Ureter (tissue), 1 donor: ENCODE data around the gene PPM1M. TPM values are rescaled to one million over a fixed set of nuclear protein-coding genes. Genes with fewer than 3 reads are reported as not detected.

Source experiments
- DNase-seq: peaks from one replicate; pipeline ENCODE4 v3.0.0-alpha.2; 2020; ENCODE audit warnings: low spot score
- total RNA-seq: library from RNA; stranded (reverse); gene quantifications from one replicate; pipeline ENCODE4 v1.2.4, GENCODE V29; 2023
- donor health status: DM: yes; HTN: yes; CAD: no.

The PPM1M gene, protein sequence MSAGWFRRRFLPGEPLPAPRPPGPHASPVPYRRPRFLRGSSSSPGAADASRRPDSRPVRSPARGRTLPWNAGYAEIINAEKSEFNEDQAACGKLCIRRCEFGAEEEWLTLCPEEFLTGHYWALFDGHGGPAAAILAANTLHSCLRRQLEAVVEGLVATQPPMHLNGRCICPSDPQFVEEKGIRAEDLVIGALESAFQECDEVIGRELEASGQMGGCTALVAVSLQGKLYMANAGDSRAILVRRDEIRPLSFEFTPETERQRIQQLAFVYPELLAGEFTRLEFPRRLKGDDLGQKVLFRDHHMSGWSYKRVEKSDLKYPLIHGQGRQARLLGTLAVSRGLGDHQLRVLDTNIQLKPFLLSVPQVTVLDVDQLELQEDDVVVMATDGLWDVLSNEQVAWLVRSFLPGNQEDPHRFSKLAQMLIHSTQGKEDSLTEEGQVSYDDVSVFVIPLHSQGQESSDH
- 16.1 TPM for total RNA-seq

DNA sequence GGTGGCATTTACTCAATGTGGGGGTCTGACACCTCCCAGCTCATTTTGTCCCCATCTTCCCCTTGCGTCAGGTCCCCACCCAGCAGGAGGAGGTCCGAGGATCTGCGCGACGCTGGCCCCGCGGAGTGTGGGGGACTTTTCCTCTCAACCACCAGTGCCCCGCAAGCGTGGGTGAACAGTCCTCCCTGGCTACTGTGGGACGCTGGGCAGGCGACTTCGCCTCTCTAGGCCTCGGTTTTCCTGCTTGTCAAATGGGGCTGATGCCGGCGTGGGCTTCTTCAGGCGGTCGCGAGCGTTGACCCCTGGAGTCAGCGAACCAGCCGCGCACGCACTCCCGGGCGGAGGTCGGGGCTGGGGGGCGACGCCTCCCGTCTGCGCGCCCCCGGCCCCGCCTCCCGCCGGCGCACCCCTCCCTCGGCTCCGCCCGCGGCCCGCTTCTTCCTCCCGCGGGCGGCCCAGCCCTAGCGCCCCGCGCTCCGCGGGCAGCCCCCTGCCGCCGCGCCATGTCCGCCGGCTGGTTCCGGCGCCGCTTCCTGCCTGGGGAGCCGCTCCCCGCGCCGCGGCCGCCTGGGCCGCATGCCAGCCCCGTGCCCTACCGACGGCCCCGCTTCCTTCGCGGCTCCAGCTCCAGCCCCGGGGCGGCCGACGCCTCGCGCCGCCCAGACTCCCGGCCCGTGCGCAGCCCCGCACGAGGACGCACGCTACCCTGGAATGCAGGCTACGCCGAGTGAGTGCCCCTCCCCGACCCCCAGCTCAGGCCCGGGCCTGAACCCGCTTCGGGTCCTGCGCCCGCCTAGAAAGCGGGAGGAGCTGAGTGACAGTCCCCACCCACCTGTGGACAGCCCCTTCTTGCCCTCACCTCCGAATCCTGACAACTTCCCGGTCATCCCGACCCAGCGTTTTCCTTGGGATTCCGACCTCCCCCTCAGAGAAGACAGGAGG is at the start of gene PPM1M:
Gene PPM1M, plus strand, starts transcription at position 438 of the 942 bp plus-strand sequence. Its CDS starts 66 bp downstream, at position 504.
- peak; percentile 59 for DNase-seq

DNA sequence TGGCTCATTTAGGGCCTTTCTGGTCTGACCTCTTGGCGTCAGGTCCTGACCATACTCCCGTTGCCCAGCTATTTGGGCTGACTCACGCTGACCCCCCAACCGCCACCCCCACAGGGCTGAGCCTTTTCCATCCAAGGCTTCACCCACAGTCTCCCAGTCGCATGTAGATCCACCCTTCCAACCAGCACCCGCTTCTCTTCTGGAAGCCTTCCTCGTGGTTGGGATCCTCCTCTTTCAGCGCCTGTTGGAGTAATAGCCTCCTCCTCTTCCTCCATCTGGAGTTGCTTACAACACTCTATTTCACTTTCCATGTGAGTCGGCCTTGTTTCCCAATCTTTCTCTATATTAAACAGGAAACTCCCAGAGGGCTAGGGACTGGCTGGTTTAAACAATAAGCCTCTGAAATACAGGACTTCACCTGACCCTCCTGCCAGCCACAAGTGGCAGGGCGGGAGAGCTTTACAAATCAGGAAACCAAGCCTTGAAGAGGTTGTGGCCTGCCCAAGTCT is 49.7 kb upstream of the PPM1M start:
- DNase-seq = no peak

- no peak for DNase-seq
Measured at GRCh38 chr3:52196977-52197376, 48.6 kb upstream of the PPM1M start.

DNA sequence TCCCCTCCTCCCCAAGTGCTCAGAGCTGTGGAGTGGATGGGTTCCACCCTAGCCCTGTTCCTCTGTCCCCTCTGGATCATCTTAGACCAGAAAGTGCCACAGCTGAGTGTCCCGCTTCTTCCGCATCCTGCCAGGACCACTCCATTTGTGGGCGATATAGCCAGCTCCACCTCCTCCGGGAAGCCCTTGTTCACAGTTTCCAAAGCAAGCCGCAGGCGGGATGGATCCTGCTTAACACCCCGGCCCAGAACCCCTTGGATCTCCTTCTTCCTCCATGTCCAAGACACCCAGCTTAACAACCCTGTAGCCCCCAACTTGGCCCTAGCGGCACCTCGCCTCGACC is 48.1 kb upstream of the PPM1M start:
- no peak for DNase-seq

DNA sequence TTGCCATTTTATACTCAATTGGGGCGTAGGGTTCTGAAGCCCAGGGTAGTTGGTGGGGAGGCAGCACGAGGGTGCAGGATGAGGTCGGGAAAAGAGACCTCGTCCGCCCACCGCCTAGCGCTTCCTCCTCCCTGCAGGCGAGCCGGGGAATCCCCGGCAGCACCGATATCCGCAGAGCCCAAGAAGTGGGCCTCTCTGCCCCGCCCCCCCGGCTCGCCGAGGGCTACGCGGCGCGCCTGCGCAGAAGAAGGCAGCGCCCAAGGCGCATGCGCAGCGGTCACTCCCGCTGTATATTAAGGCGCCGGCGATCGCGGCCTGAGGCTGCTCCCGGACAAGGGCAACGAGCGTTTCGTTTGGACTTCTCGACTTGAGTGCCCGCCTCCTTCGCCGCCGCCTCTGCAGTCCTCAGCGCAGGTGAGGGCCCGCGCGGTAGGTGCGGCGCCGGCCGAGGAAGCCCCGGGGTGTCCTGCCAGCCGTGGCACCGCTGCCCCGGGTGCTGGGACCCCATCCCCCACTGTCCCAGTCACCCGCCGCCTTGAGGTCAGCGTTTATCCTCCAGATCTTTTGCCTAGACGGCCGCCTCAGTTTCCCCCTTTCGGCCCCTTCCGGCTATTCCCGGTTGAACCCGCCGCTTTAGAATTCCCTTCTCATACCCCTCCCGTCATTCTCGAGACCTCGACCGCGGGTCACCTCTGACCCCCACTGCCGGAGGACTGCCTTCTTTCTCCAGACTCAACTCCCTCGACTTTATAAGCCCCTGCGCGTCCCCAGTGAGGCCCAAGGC is 47.5 kb upstream of the PPM1M start, which contains the start of gene ALAS1:
Gene ALAS1, plus strand, starts transcription at position 319 of the 784 bp plus-strand sequence. CDS start 1,082 bp downstream, outside the sequence.
- DNase-seq = peak; percentile 93

DNA sequence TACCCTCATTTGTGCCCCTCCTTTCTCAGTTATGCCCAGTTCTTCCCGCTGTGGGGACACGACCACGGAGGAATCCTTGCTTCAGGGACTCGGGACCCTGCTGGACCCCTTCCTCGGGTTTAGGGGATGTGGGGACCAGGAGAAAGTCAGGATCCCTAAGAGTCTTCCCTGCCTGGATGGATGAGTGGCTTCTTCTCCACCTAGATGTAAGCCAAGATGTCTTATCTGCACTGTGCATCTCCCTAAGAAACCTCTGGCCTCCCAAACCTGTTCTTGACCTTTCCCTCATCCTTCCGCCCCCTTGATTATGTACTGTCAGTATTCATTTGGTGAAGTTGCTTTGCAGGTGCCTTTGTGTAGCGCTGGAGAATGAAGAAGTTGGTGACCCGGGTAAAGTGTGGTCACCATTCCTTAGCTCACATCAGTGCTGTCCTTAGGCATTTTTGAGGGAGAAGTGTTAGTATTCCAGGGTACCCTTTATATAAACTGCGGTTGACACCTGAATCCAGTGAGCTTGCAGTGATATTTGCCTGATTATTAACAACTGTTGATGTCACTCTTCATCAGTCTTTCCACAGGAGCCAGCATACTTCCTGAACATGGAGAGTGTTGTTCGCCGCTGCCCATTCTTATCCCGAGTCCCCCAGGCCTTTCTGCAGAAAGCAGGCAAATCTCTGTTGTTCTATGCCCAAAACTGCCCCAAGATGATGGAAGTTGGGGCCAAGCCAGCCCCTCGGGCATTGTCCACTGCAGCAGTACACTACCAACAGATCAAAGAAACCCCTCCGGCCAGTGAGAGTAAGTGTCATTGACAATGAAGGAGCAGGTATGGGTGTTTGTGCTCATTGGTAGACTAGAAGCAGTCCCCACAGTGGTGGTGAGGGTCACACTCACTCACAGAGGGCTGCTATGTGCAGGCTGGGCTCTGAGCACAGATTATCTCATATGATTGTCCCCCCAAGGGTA is 46.6 kb upstream of the PPM1M start:
- no peak for DNase-seq

- DNase-seq = no peak
Measured at GRCh38 chr3:52200981-52201679, 44.4 kb upstream of the PPM1M start.

DNA sequence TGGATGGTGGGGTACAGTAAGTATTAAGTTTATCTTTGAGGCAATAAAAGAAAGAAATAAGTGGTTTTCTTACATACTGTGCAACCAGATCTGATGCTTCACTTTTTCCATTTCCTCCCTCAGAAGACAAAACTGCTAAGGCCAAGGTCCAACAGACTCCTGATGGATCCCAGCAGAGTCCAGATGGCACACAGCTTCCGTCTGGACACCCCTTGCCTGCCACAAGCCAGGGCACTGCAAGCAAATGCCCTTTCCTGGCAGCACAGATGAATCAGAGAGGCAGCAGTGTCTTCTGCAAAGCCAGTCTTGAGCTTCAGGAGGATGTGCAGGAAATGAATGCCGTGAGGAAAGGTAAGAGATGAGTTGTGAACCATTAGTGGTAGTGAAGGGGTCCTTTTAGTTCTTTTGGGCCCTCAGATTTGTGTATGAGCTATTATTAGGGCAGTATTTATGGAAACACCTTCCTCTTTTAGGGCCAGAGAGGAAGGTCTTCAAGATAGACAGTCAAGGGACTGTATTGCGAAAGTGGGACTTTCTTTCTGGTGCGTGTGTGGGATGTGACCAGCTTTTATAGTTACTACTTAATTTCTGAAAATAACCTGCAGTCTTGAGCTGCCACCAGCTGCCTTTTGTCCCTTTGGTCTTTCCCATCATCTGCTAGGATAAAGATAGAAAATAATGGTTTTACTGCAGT is 43.0 kb upstream of the PPM1M start:
- DNase-seq = no peak

DNA sequence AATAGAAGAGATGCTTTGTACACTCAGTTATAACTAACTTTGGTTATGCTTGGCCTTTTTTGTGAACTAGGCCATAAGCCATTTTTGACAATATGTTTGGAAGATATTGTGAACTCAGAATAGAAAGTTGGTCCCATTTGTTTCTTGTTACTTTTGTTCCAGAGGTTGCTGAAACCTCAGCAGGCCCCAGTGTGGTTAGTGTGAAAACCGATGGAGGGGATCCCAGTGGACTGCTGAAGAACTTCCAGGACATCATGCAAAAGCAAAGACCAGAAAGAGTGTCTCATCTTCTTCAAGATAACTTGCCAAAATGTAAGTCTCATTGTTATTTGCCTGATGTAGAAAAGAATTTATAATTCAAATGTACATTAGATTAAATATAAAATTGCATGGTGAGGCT is 41.9 kb upstream of the PPM1M start:
- no peak for DNase-seq

GRCh38 chr3:52204337-52205073 is 41.1 kb upstream of the PPM1M start:
- peak; percentile 81 for DNase-seq

- no peak for DNase-seq
Measured at GRCh38 chr3:52205727-52206372, 39.7 kb upstream of the PPM1M start.

DNA sequence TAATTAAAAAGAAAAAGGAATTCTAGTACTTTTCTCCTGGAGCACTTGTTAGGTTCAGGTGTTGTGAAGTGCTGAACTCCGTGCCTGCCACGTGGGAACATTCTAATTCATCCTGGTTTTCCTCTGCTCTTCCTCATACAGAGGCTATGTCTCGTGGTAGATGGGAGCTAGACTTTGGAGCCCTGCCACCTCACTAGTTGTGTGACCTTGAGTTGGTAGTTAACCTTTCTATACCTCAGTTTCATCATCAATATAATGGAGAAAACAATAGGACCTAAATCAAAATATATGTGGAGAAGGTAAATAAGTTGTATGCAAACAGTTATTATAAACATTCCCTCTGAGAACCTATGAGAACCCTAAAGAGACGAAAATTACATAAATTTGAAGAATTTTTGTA is 37.0 kb upstream of the PPM1M start:
- DNase-seq = no peak

- DNase-seq = no peak
Measured at GRCh38 chr3:52210037-52210436, 35.5 kb upstream of the PPM1M start.

- no peak for DNase-seq
Measured at GRCh38 chr3:52210550-52211046, 35.0 kb upstream of the PPM1M start.

DNA sequence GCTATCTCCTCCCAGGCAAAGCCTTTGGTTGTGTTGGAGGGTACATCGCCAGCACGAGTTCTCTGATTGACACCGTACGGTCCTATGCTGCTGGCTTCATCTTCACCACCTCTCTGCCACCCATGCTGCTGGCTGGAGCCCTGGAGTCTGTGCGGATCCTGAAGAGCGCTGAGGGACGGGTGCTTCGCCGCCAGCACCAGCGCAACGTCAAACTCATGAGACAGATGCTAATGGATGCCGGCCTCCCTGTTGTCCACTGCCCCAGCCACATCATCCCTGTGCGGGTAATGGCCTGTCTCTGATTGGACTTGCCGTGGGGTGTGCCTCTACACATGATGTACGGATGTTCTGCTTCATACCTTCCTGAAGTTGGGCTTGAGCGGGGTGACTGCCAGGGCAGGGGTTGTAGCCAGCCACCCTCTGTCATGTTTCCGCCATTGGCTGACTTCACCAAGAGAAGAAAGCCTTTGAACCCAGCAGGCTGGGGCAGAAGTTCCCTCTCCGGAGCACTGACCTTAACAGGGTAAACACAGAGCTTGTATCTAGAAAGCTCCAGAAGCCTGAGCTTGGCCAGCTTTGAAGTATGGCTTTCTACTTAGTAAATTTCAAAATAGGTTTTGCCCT is 34.2 kb upstream of the PPM1M start:
- no peak for DNase-seq

GRCh38 chr3:52213005-52213404 is 32.6 kb upstream of the PPM1M start:
- no peak for DNase-seq

DNA sequence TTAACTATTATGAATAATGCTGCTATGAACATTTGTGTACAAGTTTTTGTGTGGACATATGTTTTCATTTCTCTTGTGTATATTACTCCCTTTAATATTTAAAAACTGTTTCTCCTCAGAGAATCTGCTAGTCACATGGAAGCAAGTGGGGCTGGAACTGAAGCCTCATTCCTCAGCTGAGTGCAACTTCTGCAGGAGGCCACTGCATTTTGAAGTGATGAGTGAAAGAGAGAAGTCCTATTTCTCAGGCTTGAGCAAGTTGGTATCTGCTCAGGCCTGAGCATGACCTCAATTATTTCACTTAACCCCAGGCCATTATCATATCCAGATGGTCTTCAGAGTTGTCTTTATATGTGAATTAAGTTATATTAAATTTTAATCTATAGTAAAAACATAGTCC is 31.7 kb upstream of the PPM1M start:
- no peak for DNase-seq
